H1 (cell line): Measurements from ENCODE around the gene MIDN. TPM values are rescaled to one million over a fixed set of nuclear protein-coding genes. Genes with fewer than 3 reads are reported as not detected.

Source experiments
- CTCF ChIA-PET: fragments of 300-600 bp; sonication (Branson Sonifier 250); formaldehyde crosslinking; loops from one replicate; lab custom pipeline; 2021; ENCODE audit not compliant: partially characterized antibody; lab: Charles Lee
- POLR2A ChIA-PET: fragments of 300-600 bp; sonication (Branson Sonifier 250); formaldehyde crosslinking; loops from one replicate; lab custom pipeline; 2021; ENCODE audit warnings: inconsistent platforms; ENCODE audit not compliant: partially characterized antibody; lab: Charles Lee
- DNase-seq, 2 experiments: peaks; one replicate each; pipeline versions ENCODE4 v3.0.0 to v3.0.0-alpha.2; 2010 to 2022; ENCODE audit warnings: low spot score in 2 of 2, low read depth in 1 of 2, mixed read lengths in 1 of 2
- FAIRE-seq: peaks from 2 replicates; lab custom pipeline; 2011; peaks lifted over from hg19 to GRCh38; lab: Jason Lieb, UNC
- H2AFZ ChIP-seq: 2 replicates; pipeline ENCODE4 v1.8.1; 2012; ENCODE audit warnings: low read length, inconsistent platforms
- H2AK5ac ChIP-seq: 2 replicates; pipeline ENCODE4 v1.6.1; 2013; ENCODE audit warnings: low read depth, low read length
- H2BK120ac ChIP-seq: replicated peaks from 2 replicates; pipeline ENCODE3; 2013; ENCODE audit warnings: low read depth, low read length, inconsistent platforms
- H2BK12ac ChIP-seq: 2 replicates; pipeline ENCODE4 v1.6.1; 2013; ENCODE audit warnings: low read depth, low read length
- H2BK15ac ChIP-seq: 2 replicates; pipeline ENCODE4 v1.6.1; 2013; ENCODE audit warnings: low read length
- H2BK20ac ChIP-seq: 2 replicates; pipeline ENCODE4 v1.6.1; 2013; ENCODE audit warnings: low read length
- H2BK5ac ChIP-seq: 2 replicates; pipeline ENCODE4 v1.6.1; 2013; ENCODE audit warnings: low read depth, low read length
- H3K14ac ChIP-seq: 2 replicates; pipeline ENCODE4 v1.6.1; 2013; ENCODE audit warnings: inconsistent platforms; ENCODE audit not compliant: insufficient read length
- H3K18ac ChIP-seq: 2 replicates; pipeline ENCODE4 v1.6.1; 2013; ENCODE audit warnings: low read length; ENCODE audit errors: extremely low read depth
- H3K23ac ChIP-seq: 2 replicates; pipeline ENCODE4 v1.6.1; 2013; ENCODE audit warnings: inconsistent platforms; ENCODE audit not compliant: insufficient read length
- H3K23me2 ChIP-seq: 2 replicates; pipeline ENCODE4 v1.6.1; 2013; ENCODE audit warnings: low read depth, low read length
- H3K27ac ChIP-seq: 2 replicates; pipeline ENCODE4 v1.6.1; 2011; ENCODE audit warnings: low read depth, low read length, inconsistent platforms
- H3K27me3 ChIP-seq, 4 experiments: replicated peaks in 1 of 4; 1 replicate in 1 of 4; 2 replicates in 3 of 4; pipeline versions ENCODE4 v1.6.1 to v1.8.1; 2011 to 2013; ENCODE audit warnings: low read length in 3 of 4, mild to moderate bottlenecking in 3 of 4, inconsistent platforms in 2 of 4, mixed read lengths in 2 of 4, moderate library complexity in 1 of 4; ENCODE audit not compliant: control insufficient read depth in 3 of 4, insufficient read depth in 3 of 4; ENCODE audit errors: extremely low read depth in 1 of 4
- H3K36me3 ChIP-seq, 4 experiments: 2 replicates each; pipeline versions ENCODE4 v1.6.1 to v1.8.1; 2011 to 2013; ENCODE audit warnings: mild to moderate bottlenecking in 4 of 4, low read length in 3 of 4, moderate library complexity in 2 of 4, control low read depth in 1 of 4, inconsistent platforms in 1 of 4; ENCODE audit not compliant: insufficient read depth in 4 of 4, control insufficient read depth in 2 of 4
- H3K4ac ChIP-seq: replicated peaks from 2 replicates; pipeline ENCODE3; 2013; ENCODE audit warnings: low read length, low read depth, mixed read lengths, inconsistent platforms; ENCODE audit not compliant: insufficient read length
- H3K4me1 ChIP-seq, 4 experiments: replicated peaks in 1 of 4; 1 replicate in 1 of 4; 2 replicates in 3 of 4; pipeline versions ENCODE4 v1.6.1 to v1.8.1; 2011 to 2013; ENCODE audit warnings: low read length in 3 of 4, inconsistent platforms in 2 of 4, mixed read lengths in 1 of 4; ENCODE audit not compliant: insufficient read depth in 4 of 4, control insufficient read depth in 3 of 4
- H3K4me2 ChIP-seq, 2 experiments: 2 replicates each; pipeline versions ENCODE4 v1.6.1 to v1.8.1; 2011 to 2013; ENCODE audit warnings: low read depth in 2 of 2, low read length in 2 of 2, control low read depth in 1 of 2, inconsistent platforms in 1 of 2, mild to moderate bottlenecking in 1 of 2; ENCODE audit not compliant: insufficient read depth in 1 of 2
- H3K4me3 ChIP-seq, 4 experiments: fragments of 200-600, 300-600 bp in 1 of 4; sonication (generic), shearing (Covaris generic), sonication (Bioruptor Twin) in 1 of 4; 2 replicates each; pipeline versions ENCODE4 v1.5.1 to v1.8.1; 2011 to 2016; ENCODE audit warnings: low read length in 4 of 4, low read depth in 3 of 4, control low read depth in 2 of 4, inconsistent platforms in 2 of 4, mild to moderate bottlenecking in 2 of 4, mixed read lengths in 1 of 4, moderate library complexity in 1 of 4; ENCODE audit not compliant: insufficient read depth in 2 of 4; ENCODE audit errors: extremely low read depth in 1 of 4
- H3K56ac ChIP-seq: replicated peaks from 2 replicates; pipeline ENCODE3; 2013; ENCODE audit warnings: low read depth, mild to moderate bottlenecking, mixed read lengths, low read length, inconsistent platforms; ENCODE audit not compliant: insufficient read length
- H3K79me1 ChIP-seq: 2 replicates; pipeline ENCODE4 v1.6.1; 2013; ENCODE audit warnings: low read depth, low read length, control low read depth
- H3K79me2 ChIP-seq, 2 experiments: 2 replicates each; pipeline versions ENCODE4 v1.6.1 to v1.8.1; 2012 to 2013; ENCODE audit warnings: low read length in 2 of 2, mild to moderate bottlenecking in 2 of 2, inconsistent platforms in 1 of 2; ENCODE audit not compliant: insufficient read depth in 2 of 2, control insufficient read depth in 1 of 2
- H3K9ac ChIP-seq, 4 experiments: replicated peaks in 1 of 4; 1 replicate in 1 of 4; 2 replicates in 3 of 4; pipeline versions ENCODE4 v1.6.1 to v1.8.1; 2011 to 2013; ENCODE audit warnings: low read depth in 3 of 4, low read length in 3 of 4, control low read depth in 2 of 4, mild to moderate bottlenecking in 2 of 4, moderate library complexity in 2 of 4, inconsistent platforms in 1 of 4; ENCODE audit errors: extremely low read depth in 1 of 4
- H3K9me3 ChIP-seq, 2 experiments: 2 replicates each; pipeline versions ENCODE4 v1.6.1 to v1.8.1; 2012 to 2013; ENCODE audit warnings: mild to moderate bottlenecking in 2 of 2, moderate library complexity in 2 of 2, control low read depth in 1 of 2, inconsistent platforms in 1 of 2, low read depth in 1 of 2, low read length in 1 of 2, mixed read lengths in 1 of 2; ENCODE audit not compliant: insufficient read depth in 2 of 2
- H4K20me1 ChIP-seq, 2 experiments: replicated peaks in 1 of 2; 2 replicates each; pipeline versions ENCODE3 to v1.8.1; 2011 to 2013; ENCODE audit warnings: inconsistent platforms in 2 of 2, low read length in 2 of 2, mild to moderate bottlenecking in 1 of 2; ENCODE audit not compliant: insufficient read depth in 2 of 2, control insufficient read depth in 1 of 2
- H4K5ac ChIP-seq: 2 replicates; pipeline ENCODE4 v1.6.1; 2013; ENCODE audit warnings: low read length, low read depth, mixed read lengths, inconsistent platforms; ENCODE audit not compliant: insufficient read length
- H4K8ac ChIP-seq: 2 replicates; pipeline ENCODE4 v1.8.0; 2013; ENCODE audit warnings: mild to moderate bottlenecking, moderate library complexity, low read length, inconsistent platforms; ENCODE audit not compliant: insufficient read depth; ENCODE audit errors: extremely low read depth
- H4K91ac ChIP-seq: replicated peaks from 2 replicates; pipeline ENCODE3; 2013; ENCODE audit warnings: low read length, mixed read lengths, inconsistent platforms; ENCODE audit not compliant: insufficient read length
- ATF2 ChIP-seq: IDR thresholded peaks from 2 replicates; pipeline ENCODE4 v1.6.1; 2012; ENCODE audit warnings: low read length, inconsistent platforms
- PHF8 ChIP-seq: fragments of 200-600 bp; sonication (generic); conservative IDR thresholded peaks from 2 replicates; pipeline ENCODE4 v1.7.1; 2012; ENCODE audit warnings: low read depth, mild to moderate bottlenecking, inconsistent platforms, low read length, moderate library complexity
- RAD21 ChIP-seq, 2 experiments: IDR thresholded peaks in 1 of 2; conservative IDR thresholded peaks in 1 of 2; 2 replicates each; pipeline ENCODE4 v1.6.1; 2011; ENCODE audit warnings: low read depth in 2 of 2, low read length in 2 of 2, improper control_type of control experiment in 1 of 2, inconsistent platforms in 1 of 2, mild to moderate bottlenecking in 1 of 2, moderate library complexity in 1 of 2
- RFX5 ChIP-seq: IDR thresholded peaks from 2 replicates; pipeline ENCODE4 v1.6.1; 2011; ENCODE audit warnings: low read depth, low read length, improper control_type of control experiment, borderline replicate concordance
- RNF2 ChIP-seq: fragments of 200-900, 300-1000 bp; sonication (generic); IDR thresholded peaks from 2 replicates; pipeline ENCODE4 v1.7.1; 2016; ENCODE audit warnings: borderline replicate concordance, low read depth, mild to moderate bottlenecking, antibody characterized with exemption, low read length; ENCODE audit not compliant: poor library complexity, severe bottlenecking; ENCODE audit errors: missing control alignments
- SIN3A ChIP-seq, 2 experiments: IDR thresholded peaks in 1 of 2; conservative IDR thresholded peaks in 1 of 2; 2 replicates each; pipeline ENCODE4 v1.6.1; 2011 to 2012; ENCODE audit warnings: low read length in 2 of 2, improper control_type of control experiment in 1 of 2, low read depth in 1 of 2, mild to moderate bottlenecking in 1 of 2
- SP1 ChIP-seq: IDR thresholded peaks from 2 replicates; pipeline ENCODE4 v1.6.1; 2011; ENCODE audit warnings: low read depth, low read length
- SUZ12 ChIP-seq: fragments of 200-600 bp; sonication (generic); IDR thresholded peaks from 2 replicates; pipeline ENCODE4 v1.6.1; 2012; ENCODE audit warnings: mild to moderate bottlenecking, inconsistent platforms, low read length, moderate library complexity, mixed read lengths
- TEAD4 ChIP-seq: IDR thresholded peaks from 2 replicates; pipeline ENCODE4 v1.6.1; 2012; ENCODE audit warnings: low read depth, low read length, inconsistent platforms, mixed read lengths
- YY1 ChIP-seq: IDR thresholded peaks from 2 replicates; pipeline ENCODE4 v1.6.1; 2011; ENCODE audit warnings: low read depth, mild to moderate bottlenecking, low read length
- WGBS, 2 experiments: shearing (Covaris generic) in 1 of 2; methylation state at CpG; one replicate each; pipeline versions ENCODE4 v1.1.6 to v1.1.7; 2013 to 2015; ENCODE audit warnings: low lambda C conversion rate in 2 of 2, mixed read lengths in 2 of 2, inconsistent platforms in 1 of 2, low coverage in 1 of 2, missing lambda C conversion rate in 1 of 2; ENCODE audit not compliant: insufficient replicate concordance in 2 of 2, insufficient coverage in 1 of 2, insufficient read length in 1 of 2; ENCODE audit errors: extremely low coverage in 1 of 2, missing lambda C conversion rate in 1 of 2; 5-methylcytosine and 5-hydroxymethylcytosine counted together
- polyA plus RNA-seq, 7 experiments: library from polyadenylated mRNA; depleted of rRNA in 3 of 7; stranded (reverse) in 5 of 7; unstranded in 2 of 7; fragments of >200 nt in 5 of 7; fragments of 200-250 nt in 2 of 7; gene quantifications; 1 replicate in 5 of 7; 2 replicates in 1 of 7; 4 replicates in 1 of 7; pipeline versions ENCODE4 v1.2.1 to v1.2.3, GENCODE V29; 2011 to 2013; ENCODE audit warnings: missing spikeins in 2 of 7, mixed read lengths in 2 of 7
- total RNA-seq: library from RNA; stranded (reverse); fragmentation: NEBNext Ultra II Directional; extraction: Animal tissue kit (Norgen Biotek cat#: 25700); gene quantifications from 2 replicates; pipeline ENCODE4 v1.2.1, GENCODE V29; 2021

The MIDN gene
- total and polyA plus RNA-seq, 2 of the 8 experiments (the other 6 are each of a cell fraction or from before 2014, with no cell fraction given): 39.8 to 159 TPM

- Histone ChIP-seq H3K27me3 (no peaks in the 10 kb centered on the region; a peak in 1 of 7 replicates), H4K5ac (peak overlapping the region; percentile 68), H2BK15ac (peak overlapping the region; percentile 99; the same call in 1 of the 2 replicates), H2BK12ac (peak overlapping the region; percentile 96; the same call in 1 of the 2 replicates), H3K27ac (peak overlapping the region; percentile 33; the same call in 1 of the 2 replicates), H3K9me3 (no peaks in the 10 kb centered on the region), H3K4me2 (peak overlapping the region; percentile 83 to 94), H3K4me1 (peaks cover 0 to 58% (median 39%) of the 10 kb centered on the region in 4 experiments; a peak in 6 of 7 replicates), H2BK5ac (peak overlapping the region; percentile 88; the same call in 1 of the 2 replicates), H3K56ac (no peak overlapping the region), H3K79me1 (no peaks in the 10 kb centered on the region), H3K4me3 (peak overlapping the region; percentile 52 to 77 (median 64)), H3K36me3 (peaks cover 2 to 20% (median 5%) of the 10 kb centered on the region in 4 experiments), H4K8ac (peak overlapping the region; percentile 45; the same call in 1 of the 2 replicates), H3K23me2 (peaks cover 27% of the 10 kb centered on the region; the same call in 1 of the 2 replicates), H2BK20ac (no peak overlapping the region), H4K91ac (peak overlapping the region; percentile 88), H2AFZ (no peak overlapping the region), H3K79me2 (peaks cover 0 to 2% of the 10 kb centered on the region in 2 experiments; a peak in 1 of 4 replicates), H3K9ac (peak overlapping the region in 3 of 4 experiments; percentile 31 to 65 (median 59); a peak in 5 of 7 replicates), H2AK5ac (no peak overlapping the region), H3K14ac (no peak overlapping the region), H3K4ac (no peak overlapping the region), H3K23ac (no peak overlapping the region), H2BK120ac (no peak overlapping the region), H3K18ac (no peak overlapping the region), H4K20me1 (peaks cover 4 to 13% of the 10 kb centered on the region in 2 experiments)
- DNase-seq (no peak), FAIRE-seq (no peak)
- POLR2A ChIA-PET: interaction anchor here (1.0 to 19.4 kb wide), 7 partner anchors 3 to 234 kb away, joined by 3 to 456 read pairs (median 331); partner anchors contain the start of genes ATP5F1D, CBARP, CIRBP and FAM174C
- CTCF ChIA-PET: interaction anchor here (1.0 to 15.9 kb wide), 7 partner anchors 9 to 222 kb away, joined by 3 to 212 read pairs (median 3); partner anchors contain the start of gene ATP5F1D
- WGBS, 2 experiments: 9% methylated on average over 14 of the region's 14 CpGs; no CpG with 5 or more reads in 1 of the 2 experiments
- no peak for TF ChIP-seq RFX5
- TF ChIP-seq SUZ12: no peak
- TF ChIP-seq PHF8: no peak
- no peak for TF ChIP-seq RNF2
- TF ChIP-seq RAD21 (IDR thresholded peaks at IDR 0.05 in 1 of 2, conservative IDR thresholded peaks at IDR 0.05 in 1 of 2; ENCODE audit: low read depth in 2 of 2, low read length in 2 of 2): peak in 1 of 2 experiments; percentile 25; a peak in 1 of 4 replicates
- TF ChIP-seq SP1: no peak
- peak in 1 of 2 experiments; percentile 25; a peak in 1 of 4 replicates for TF ChIP-seq SIN3A (conservative IDR thresholded peaks at IDR 0.05 in 1 of 2, IDR thresholded peaks at IDR 0.05 in 1 of 2; ENCODE audit: low read depth in 1 of 2, low read length in 2 of 2)
- TF ChIP-seq TEAD4: no peak
- TF ChIP-seq YY1: no peak
- no peak for TF ChIP-seq ATF2
These were observed 13.1 kb downstream of the MIDN start for GRCh38 chr19:1261538-1261797.
